OCI-LY3 (cell line): ENCODE measurements around the gene MIAT.

Source experiments
- H2AFZ ChIP-seq: fragments of 200-600, 300-600 bp; shearing (Covaris generic); 2 replicates; pipeline ENCODE4 v1.6.0; 2014; ENCODE audit warnings: antibody characterized with exemption, low read depth, low read length
- H3K27ac ChIP-seq: fragments of 200-600, 300-600 bp; sonication (generic); 2 replicates; pipeline ENCODE4 v1.5.1; 2014; ENCODE audit warnings: mild to moderate bottlenecking, low read length, moderate library complexity, mixed read lengths
- H3K27me3 ChIP-seq: fragments of 200-600, 300-600 bp; sonication (generic); 2 replicates; pipeline ENCODE4 v1.6.1; 2014; ENCODE audit warnings: low read depth, low read length, mixed read lengths
- H3K36me3 ChIP-seq: fragments of 200-600, 300-600 bp; sonication (generic); replicated peaks from 2 replicates; pipeline ENCODE3; 2014; ENCODE audit warnings: low read depth, low read length, mixed read lengths
- H3K4me1 ChIP-seq: fragments of 300-600, 200-600 bp; sonication (generic); 2 replicates; pipeline ENCODE4 v1.6.1; 2014; ENCODE audit warnings: low read length, mixed read lengths
- H3K4me2 ChIP-seq: fragments of 200-600, 300-600 bp; sonication (generic); 2 replicates; pipeline ENCODE4 v1.6.1; 2014; ENCODE audit warnings: low read length, mixed read lengths
- H3K4me3 ChIP-seq: fragments of 300-600, 200-600 bp; sonication (generic); 2 replicates; pipeline ENCODE4 v1.5.1; 2014; ENCODE audit warnings: antibody characterized with exemption, mild to moderate bottlenecking, low read length, moderate library complexity
- H3K79me2 ChIP-seq: fragments of 300-600, 200-600 bp; shearing (Covaris generic); 2 replicates; pipeline ENCODE4 v1.6.1; 2014; ENCODE audit warnings: mild to moderate bottlenecking, low read length, mixed read lengths
- H3K9ac ChIP-seq: fragments of 300-600, 200-600 bp; shearing (Covaris generic); 2 replicates; pipeline ENCODE4 v1.6.0; 2014; ENCODE audit warnings: mild to moderate bottlenecking, low read length, moderate library complexity
- H3K9me3 ChIP-seq: fragments of 200-600, 300-600 bp; shearing (Covaris generic); 2 replicates; pipeline ENCODE4 v1.6.1; 2014; ENCODE audit warnings: low read length, mixed read lengths; ENCODE audit not compliant: insufficient read depth
- H4K20me1 ChIP-seq: fragments of 200-600, 300-600 bp; sonication (generic); 2 replicates; pipeline ENCODE4 v1.6.1; 2016; ENCODE audit warnings: low read length, mixed read lengths; ENCODE audit not compliant: insufficient read depth
- CTCF ChIP-seq: fragments of 200-600, 300-600 bp; sonication (generic); IDR thresholded peaks from 2 replicates; pipeline ENCODE4 v1.5.1; 2014; ENCODE audit warnings: antibody characterized with exemption, low read length, low read depth
- EZH2phosphoT487 ChIP-seq: fragments of 200-600 bp; shearing (Covaris generic); IDR thresholded peaks from 2 replicates; pipeline ENCODE4 v1.6.1; 2018; ENCODE audit warnings: antibody characterized with exemption, mixed run types, low read depth

MIAT gene

GRCh38 chr22:26679003-26679629 lies 21.7 kb downstream of the MIAT start:
- TF ChIP-seq EZH2phosphoT487, result no peak
- TF ChIP-seq CTCF, result peak; percentile 92
- H3K9me3 ChIP-seq, result no peaks in the 10 kb centered on the region
- H3K79me2 ChIP-seq, result peaks cover 19% of the 10 kb centered on the region
- H3K27me3 ChIP-seq, result no peaks in the 10 kb centered on the region
- H4K20me1 ChIP-seq, result peaks cover 5% of the 10 kb centered on the region; the same call in 1 of the 2 replicates
- H3K4me3 ChIP-seq, result no peak overlapping the region
- H3K4me2 ChIP-seq, result no peak overlapping the region
- H3K36me3 ChIP-seq, result peaks cover 14% of the 10 kb centered on the region
- H3K4me1 ChIP-seq, result peaks cover 13% of the 10 kb centered on the region
- no peak overlapping the region for H2AFZ ChIP-seq
- H3K27ac ChIP-seq, result no peak overlapping the region
- no peak overlapping the region for H3K9ac ChIP-seq

GRCh38 chr22:26680485-26680884 lies 23.1 kb downstream of the MIAT start:
- H3K4me1 ChIP-seq, result no peaks in the 10 kb centered on the region
- H4K20me1 ChIP-seq, result peaks cover 5% of the 10 kb centered on the region; the same call in 1 of the 2 replicates
- H2AFZ ChIP-seq, result no peak overlapping the region
- H3K27ac ChIP-seq, result no peak overlapping the region
- H3K9me3 ChIP-seq, result no peaks in the 10 kb centered on the region
- TF ChIP-seq CTCF (no peak), EZH2phosphoT487 (no peak)
- no peaks in the 10 kb centered on the region for H3K27me3 ChIP-seq
- H3K4me3 ChIP-seq, result no peak overlapping the region
- no peak overlapping the region for H3K4me2 ChIP-seq
- peaks cover 14% of the 10 kb centered on the region for H3K36me3 ChIP-seq
- H3K9ac ChIP-seq, result no peak overlapping the region
- peaks cover 6% of the 10 kb centered on the region for H3K79me2 ChIP-seq

GRCh38 chr22:26681395-26681821 lies 24.0 kb downstream of the MIAT start:
- no peak overlapping the region for H3K4me2 ChIP-seq
- H3K4me1 ChIP-seq, result no peaks in the 10 kb centered on the region
- H3K27ac ChIP-seq, result no peak overlapping the region
- H3K79me2 ChIP-seq, result no peaks in the 10 kb centered on the region
- H3K9ac ChIP-seq, result no peak overlapping the region
- no peak overlapping the region for H2AFZ ChIP-seq
- no peaks in the 10 kb centered on the region for H3K9me3 ChIP-seq
- H3K27me3 ChIP-seq, result no peaks in the 10 kb centered on the region
- H3K36me3 ChIP-seq, result peaks cover 14% of the 10 kb centered on the region
- H4K20me1 ChIP-seq, result peaks cover 5% of the 10 kb centered on the region; the same call in 1 of the 2 replicates
- no peak overlapping the region for H3K4me3 ChIP-seq
- no peak for TF ChIP-seq CTCF
- no peak for TF ChIP-seq EZH2phosphoT487

GRCh38 chr22:26684168-26684567 lies 26.8 kb downstream of the MIAT start:
- H3K9me3 ChIP-seq, result no peaks in the 10 kb centered on the region
- H3K79me2 ChIP-seq, result no peaks in the 10 kb centered on the region
- H3K9ac ChIP-seq, result no peak overlapping the region
- TF ChIP-seq EZH2phosphoT487 (no peak), CTCF (no peak)
- no peak overlapping the region for H3K4me3 ChIP-seq
- H3K4me1 ChIP-seq, result peaks cover 3% of the 10 kb centered on the region; the same call in 1 of the 2 replicates
- peaks cover 14% of the 10 kb centered on the region for H3K36me3 ChIP-seq
- no peaks in the 10 kb centered on the region for H3K27me3 ChIP-seq
- H3K27ac ChIP-seq, result no peak overlapping the region
- no peak overlapping the region for H3K4me2 ChIP-seq
- no peak overlapping the region for H2AFZ ChIP-seq
- H4K20me1 ChIP-seq, result no peaks in the 10 kb centered on the region
